Testis (tissue), 2 donors: Measurements from ENCODE around the gene HBS1L.

ENCODE experiments used
- POLR2A ChIP-seq: fragments of 450-650 bp; IDR thresholded peaks from one replicate; pipeline ENCODE4 v1.6.1; 2017; ENCODE audit warnings: antibody characterized with exemption, mild to moderate bottlenecking, moderate library complexity
- TF ChIP-seq, protein P1 (sequence below), 3 experiments: fragments of 450-650 bp in 2 of 3; fragments of 200-600 bp in 1 of 3; sonication (generic) in 1 of 3; IDR thresholded peaks; one replicate each; pipeline ENCODE4 v1.5.1; 2016 to 2019; ENCODE audit warnings: antibody characterized with exemption in 3 of 3, mild to moderate bottlenecking in 2 of 3, moderate library complexity in 1 of 3

DNA sequence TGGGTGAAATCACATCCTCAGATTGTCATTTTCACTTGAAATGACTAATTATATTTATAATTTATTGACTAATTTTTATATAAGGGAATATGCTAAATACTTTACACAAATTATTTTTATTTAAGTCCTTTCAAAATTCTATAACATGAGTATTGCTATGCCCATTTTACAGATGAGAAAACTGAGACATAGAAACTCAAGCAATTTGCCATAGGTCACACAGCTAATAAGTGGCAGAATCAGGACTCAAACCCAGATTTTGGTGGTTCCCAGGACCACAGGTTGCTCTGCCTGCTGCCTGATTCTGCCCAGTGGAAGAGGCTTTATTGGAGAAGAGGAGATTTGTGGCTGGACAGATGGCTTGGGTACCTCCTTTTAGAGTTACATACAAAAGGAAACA, 109.6 kb downstream of the HBS1L start:
- TF ChIP-seq, protein P1, sequence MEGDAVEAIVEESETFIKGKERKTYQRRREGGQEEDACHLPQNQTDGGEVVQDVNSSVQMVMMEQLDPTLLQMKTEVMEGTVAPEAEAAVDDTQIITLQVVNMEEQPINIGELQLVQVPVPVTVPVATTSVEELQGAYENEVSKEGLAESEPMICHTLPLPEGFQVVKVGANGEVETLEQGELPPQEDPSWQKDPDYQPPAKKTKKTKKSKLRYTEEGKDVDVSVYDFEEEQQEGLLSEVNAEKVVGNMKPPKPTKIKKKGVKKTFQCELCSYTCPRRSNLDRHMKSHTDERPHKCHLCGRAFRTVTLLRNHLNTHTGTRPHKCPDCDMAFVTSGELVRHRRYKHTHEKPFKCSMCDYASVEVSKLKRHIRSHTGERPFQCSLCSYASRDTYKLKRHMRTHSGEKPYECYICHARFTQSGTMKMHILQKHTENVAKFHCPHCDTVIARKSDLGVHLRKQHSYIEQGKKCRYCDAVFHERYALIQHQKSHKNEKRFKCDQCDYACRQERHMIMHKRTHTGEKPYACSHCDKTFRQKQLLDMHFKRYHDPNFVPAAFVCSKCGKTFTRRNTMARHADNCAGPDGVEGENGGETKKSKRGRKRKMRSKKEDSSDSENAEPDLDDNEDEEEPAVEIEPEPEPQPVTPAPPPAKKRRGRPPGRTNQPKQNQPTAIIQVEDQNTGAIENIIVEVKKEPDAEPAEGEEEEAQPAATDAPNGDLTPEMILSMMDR (IDR thresholded peaks at IDR 0.05) = no peak
- no peak for TF ChIP-seq POLR2A
